ENCODE results near the gene RGL4.

DNA sequence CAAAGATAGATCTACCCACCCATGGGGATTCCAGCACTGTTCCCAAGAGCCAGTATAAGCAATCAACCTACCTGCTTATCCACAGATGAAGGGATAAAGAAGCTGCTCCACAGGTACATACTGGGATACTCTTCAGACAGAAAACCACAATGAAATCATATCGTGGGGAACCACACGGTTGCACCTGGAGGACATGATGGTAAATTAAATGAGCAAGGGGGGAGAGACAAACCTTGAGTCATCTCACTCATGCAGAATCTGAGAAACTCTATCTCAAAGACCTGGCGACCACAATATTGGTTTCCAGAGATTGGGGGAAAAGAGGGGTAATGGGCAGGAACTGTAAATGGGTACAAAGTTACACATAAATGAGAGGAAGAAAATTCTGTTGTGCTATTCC lies 14.5 kb downstream of the RGL4 start:
- TF ChIP-seq, protein P1, sequence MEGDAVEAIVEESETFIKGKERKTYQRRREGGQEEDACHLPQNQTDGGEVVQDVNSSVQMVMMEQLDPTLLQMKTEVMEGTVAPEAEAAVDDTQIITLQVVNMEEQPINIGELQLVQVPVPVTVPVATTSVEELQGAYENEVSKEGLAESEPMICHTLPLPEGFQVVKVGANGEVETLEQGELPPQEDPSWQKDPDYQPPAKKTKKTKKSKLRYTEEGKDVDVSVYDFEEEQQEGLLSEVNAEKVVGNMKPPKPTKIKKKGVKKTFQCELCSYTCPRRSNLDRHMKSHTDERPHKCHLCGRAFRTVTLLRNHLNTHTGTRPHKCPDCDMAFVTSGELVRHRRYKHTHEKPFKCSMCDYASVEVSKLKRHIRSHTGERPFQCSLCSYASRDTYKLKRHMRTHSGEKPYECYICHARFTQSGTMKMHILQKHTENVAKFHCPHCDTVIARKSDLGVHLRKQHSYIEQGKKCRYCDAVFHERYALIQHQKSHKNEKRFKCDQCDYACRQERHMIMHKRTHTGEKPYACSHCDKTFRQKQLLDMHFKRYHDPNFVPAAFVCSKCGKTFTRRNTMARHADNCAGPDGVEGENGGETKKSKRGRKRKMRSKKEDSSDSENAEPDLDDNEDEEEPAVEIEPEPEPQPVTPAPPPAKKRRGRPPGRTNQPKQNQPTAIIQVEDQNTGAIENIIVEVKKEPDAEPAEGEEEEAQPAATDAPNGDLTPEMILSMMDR (IDR thresholded peaks at IDR 0.05), result no peak
- no peak for TF ChIP-seq POLR2A (IDR thresholded peaks at IDR 0.05)
- no peak for TF ChIP-seq EP300 (IDR thresholded peaks at IDR 0.05)
- TF ChIP-seq POLR2AphosphoS5 (IDR thresholded peaks at IDR 0.05), result no peak

Measured in stomach (tissue), 4 donors.